ENCODE results near the gene TMEM178B. TPM values are rescaled to one million over a fixed set of nuclear protein-coding genes. Genes with fewer than 3 reads are reported as not detected.

TMEM178B gene
- total RNA-seq, 3 donors from 2014 or later (not counting 1 experiment from before 2014, with no cell fraction given) = not detected

DNA sequence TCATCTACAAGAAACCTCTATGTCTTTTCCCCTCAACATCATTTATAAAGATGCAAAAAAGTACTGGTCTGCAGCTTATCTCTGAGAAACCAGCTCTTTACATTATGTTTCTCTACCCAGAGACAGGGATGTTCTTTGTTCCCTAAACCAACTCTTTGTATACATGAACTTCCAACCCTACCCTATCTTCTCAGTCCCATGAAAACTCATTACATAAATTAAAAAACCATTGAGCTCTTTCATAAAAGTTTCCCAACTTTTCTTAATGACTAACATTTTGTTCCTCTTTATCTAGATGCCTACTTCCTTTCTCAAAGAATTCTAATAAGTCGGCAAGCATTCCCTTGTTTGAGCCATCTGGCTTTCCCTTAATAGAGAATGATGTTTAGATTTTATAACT lies 284.5 kb downstream of the TMEM178B start:
- Mint-ChIP-seq H3K36me3 (no peaks in the 10 kb centered on the region), H3K9me3 (no peaks in the 10 kb centered on the region), H3K4me1 (peaks cover 6 to 9% of the 10 kb centered on the region in 2 donors), H3K27me3 (ENCODE audit: low read depth in 2 of 2) (peaks cover 6 to 8% of the 10 kb centered on the region in 2 donors), H3K27ac (no peak overlapping the region), H3K4me3 (no peak overlapping the region)
- Histone ChIP-seq H3K4me3 (ENCODE audit: low read length) (no peak overlapping the region), H3K27me3 (ENCODE audit: control insufficient read depth, insufficient read depth, low read length) (no peaks in the 10 kb centered on the region), H3K27ac (ENCODE audit: low read length) (no peak overlapping the region), H3K36me3 (ENCODE audit: control insufficient read depth, insufficient read depth, low read length) (no peaks in the 10 kb centered on the region), H3K4me1 (ENCODE audit: control insufficient read depth, insufficient read depth, low read length) (no peaks in the 10 kb centered on the region), H3K9me3 (ENCODE audit: control insufficient read depth, insufficient read depth, low read length) (no peaks in the 10 kb centered on the region)
- ATAC-seq (no peak), DNase-seq (no peak)
- intact Hi-C loops (cut with micrococcal nuclease) = no loop called here
- TF ChIP-seq, protein P1, sequence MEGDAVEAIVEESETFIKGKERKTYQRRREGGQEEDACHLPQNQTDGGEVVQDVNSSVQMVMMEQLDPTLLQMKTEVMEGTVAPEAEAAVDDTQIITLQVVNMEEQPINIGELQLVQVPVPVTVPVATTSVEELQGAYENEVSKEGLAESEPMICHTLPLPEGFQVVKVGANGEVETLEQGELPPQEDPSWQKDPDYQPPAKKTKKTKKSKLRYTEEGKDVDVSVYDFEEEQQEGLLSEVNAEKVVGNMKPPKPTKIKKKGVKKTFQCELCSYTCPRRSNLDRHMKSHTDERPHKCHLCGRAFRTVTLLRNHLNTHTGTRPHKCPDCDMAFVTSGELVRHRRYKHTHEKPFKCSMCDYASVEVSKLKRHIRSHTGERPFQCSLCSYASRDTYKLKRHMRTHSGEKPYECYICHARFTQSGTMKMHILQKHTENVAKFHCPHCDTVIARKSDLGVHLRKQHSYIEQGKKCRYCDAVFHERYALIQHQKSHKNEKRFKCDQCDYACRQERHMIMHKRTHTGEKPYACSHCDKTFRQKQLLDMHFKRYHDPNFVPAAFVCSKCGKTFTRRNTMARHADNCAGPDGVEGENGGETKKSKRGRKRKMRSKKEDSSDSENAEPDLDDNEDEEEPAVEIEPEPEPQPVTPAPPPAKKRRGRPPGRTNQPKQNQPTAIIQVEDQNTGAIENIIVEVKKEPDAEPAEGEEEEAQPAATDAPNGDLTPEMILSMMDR (IDR thresholded peaks at IDR 0.05) = no peak
- WGBS (ENCODE audit: insufficient coverage) = no CpG with 5 or more reads among the region's 1 CpG

DNA sequence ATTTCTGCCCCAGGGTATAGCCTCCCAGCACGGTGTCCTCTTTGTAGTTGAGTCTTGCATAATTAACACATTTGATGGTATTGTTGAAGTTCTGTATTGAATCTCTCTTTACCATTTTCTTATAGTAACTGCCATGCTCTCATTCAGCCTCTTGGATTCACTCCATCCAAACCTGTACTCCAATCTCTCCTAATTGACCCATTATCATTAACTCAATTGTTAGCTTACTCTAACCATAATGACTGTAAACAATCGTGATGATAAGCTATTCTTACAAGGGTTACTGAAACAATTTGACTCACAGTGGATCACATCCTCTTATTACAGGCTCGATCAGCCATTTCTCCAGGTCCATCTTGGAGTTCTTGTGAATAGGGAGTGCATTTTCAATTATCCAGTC lies 285.4 kb downstream of the TMEM178B start:
- intact Hi-C loops (cut with micrococcal nuclease) = no loop called here
- Mint-ChIP-seq H3K27me3 (ENCODE audit: low read depth in 2 of 2) (peaks cover 6% of the 10 kb centered on the region in 2 donors), H3K4me3 (no peak overlapping the region), H3K36me3 (no peaks in the 10 kb centered on the region), H3K27ac (no peak overlapping the region), H3K4me1 (peaks cover 5 to 8% of the 10 kb centered on the region in 2 donors), H3K9me3 (no peaks in the 10 kb centered on the region)
- Histone ChIP-seq H3K27ac (ENCODE audit: low read length) (no peak overlapping the region), H3K4me3 (ENCODE audit: low read length) (no peak overlapping the region), H3K27me3 (ENCODE audit: control insufficient read depth, insufficient read depth, low read length) (no peaks in the 10 kb centered on the region), H3K9me3 (ENCODE audit: control insufficient read depth, insufficient read depth, low read length) (no peaks in the 10 kb centered on the region), H3K36me3 (ENCODE audit: control insufficient read depth, insufficient read depth, low read length) (no peaks in the 10 kb centered on the region), H3K4me1 (ENCODE audit: control insufficient read depth, insufficient read depth, low read length) (no peaks in the 10 kb centered on the region)
- 80% methylated on average over 1 of the region's 3 CpGs for WGBS (ENCODE audit: insufficient coverage)
- TF ChIP-seq, protein P1 (IDR thresholded peaks at IDR 0.05) = no peak
- DNase-seq (no peak), ATAC-seq (no peak)

DNA sequence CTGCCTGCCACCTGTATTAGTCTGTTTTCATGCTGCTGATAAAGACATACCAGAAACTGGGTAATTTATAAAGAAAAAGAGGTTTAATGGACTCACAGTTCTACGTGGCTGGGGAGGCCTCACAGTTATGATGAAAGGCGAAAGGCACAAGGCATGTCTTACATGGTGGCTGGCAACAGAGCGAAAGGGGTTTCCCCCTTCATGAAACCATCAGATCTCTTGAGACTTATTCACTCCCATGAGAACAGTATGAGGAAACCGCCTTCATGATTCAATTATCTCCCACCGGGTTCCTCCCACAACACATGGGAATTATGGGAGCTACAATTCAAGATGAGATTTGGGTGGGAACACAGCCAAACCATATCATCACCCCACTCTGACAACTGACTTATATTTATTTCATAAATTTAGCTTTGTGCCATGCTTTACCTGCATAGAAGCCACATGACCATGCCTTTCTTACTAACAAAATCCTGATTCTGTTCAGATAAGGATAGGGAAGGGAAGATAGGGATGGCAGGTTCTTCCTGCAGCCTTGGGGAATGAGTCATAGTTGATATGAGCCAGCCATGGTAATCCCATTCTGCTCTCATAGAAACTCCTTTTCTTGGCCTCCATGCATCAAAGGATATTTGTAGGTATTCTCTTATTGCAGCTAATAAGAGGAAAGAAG lies 286.0 kb downstream of the TMEM178B start:
- no peaks in the 10 kb centered on the region for H3K4me1 ChIP-seq (ENCODE audit: control insufficient read depth, insufficient read depth, low read length)
- TF ChIP-seq, protein P1 (IDR thresholded peaks at IDR 0.05) = no peak
- Mint-ChIP-seq H3K27ac (no peak overlapping the region), H3K4me3 (no peak overlapping the region), H3K27me3 (ENCODE audit: low read depth in 2 of 2) (peaks cover 4 to 6% of the 10 kb centered on the region in 2 donors), H3K36me3 (no peaks in the 10 kb centered on the region), H3K9me3 (no peaks in the 10 kb centered on the region), H3K4me1 (peaks cover 0 to 1% of the 10 kb centered on the region in 2 donors)
- intact Hi-C loops (cut with micrococcal nuclease) = no loop called here
- no peak overlapping the region for H3K27ac ChIP-seq (ENCODE audit: low read length)
- no peaks in the 10 kb centered on the region for H3K27me3 ChIP-seq (ENCODE audit: control insufficient read depth, insufficient read depth, low read length)
- no peak for DNase-seq
- H3K36me3 ChIP-seq (ENCODE audit: control insufficient read depth, insufficient read depth, low read length) = no peaks in the 10 kb centered on the region
- no peak overlapping the region for H3K4me3 ChIP-seq (ENCODE audit: low read length)
- no peaks in the 10 kb centered on the region for H3K9me3 ChIP-seq (ENCODE audit: control insufficient read depth, insufficient read depth, low read length)
- ATAC-seq = no peak
- WGBS (ENCODE audit: insufficient coverage) = 80% methylated on average over 3 of the region's 5 CpGs

DNA sequence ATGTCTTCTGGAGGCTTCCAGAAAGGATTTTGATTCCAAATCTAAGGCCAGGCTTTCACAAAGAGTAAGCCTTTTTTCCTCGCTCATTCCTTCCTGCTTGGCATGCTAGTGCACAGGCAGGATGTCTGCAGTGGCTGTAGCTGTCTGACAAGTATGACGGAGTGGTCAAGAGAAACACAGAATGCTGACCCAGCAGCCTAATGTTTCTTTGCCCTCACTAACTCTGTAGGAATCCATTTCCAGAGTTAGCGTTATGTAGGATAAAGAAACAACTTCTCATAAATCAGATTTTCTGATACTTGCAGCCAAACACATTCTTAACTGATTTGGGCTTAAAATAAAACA lies 286.5 kb downstream of the TMEM178B start:
- WGBS (ENCODE audit: insufficient coverage) = 92% methylated on average over 3 of the region's 3 CpGs
- TF ChIP-seq, protein P1 (IDR thresholded peaks at IDR 0.05) = no peak
- H3K9me3 Mint-ChIP-seq = no peaks in the 10 kb centered on the region
- ATAC-seq = no peak
- no peaks in the 10 kb centered on the region for H3K9me3 ChIP-seq (ENCODE audit: control insufficient read depth, insufficient read depth, low read length)
- no peak overlapping the region for H3K4me3 Mint-ChIP-seq
- H3K27me3 ChIP-seq (ENCODE audit: control insufficient read depth, insufficient read depth, low read length) = no peaks in the 10 kb centered on the region
- H3K27me3 Mint-ChIP-seq (ENCODE audit: low read depth in 2 of 2) = peaks cover 0 to 6% of the 10 kb centered on the region in 2 donors
- H3K4me3 ChIP-seq (ENCODE audit: low read length) = no peak overlapping the region
- H3K4me1 Mint-ChIP-seq = no peaks in the 10 kb centered on the region
- intact Hi-C loops (cut with micrococcal nuclease) = no loop called here
- no peak overlapping the region for H3K27ac Mint-ChIP-seq
- no peak overlapping the region for H3K27ac ChIP-seq (ENCODE audit: low read length)
- H3K36me3 ChIP-seq (ENCODE audit: control insufficient read depth, insufficient read depth, low read length) = no peaks in the 10 kb centered on the region
- no peak for DNase-seq
- H3K36me3 Mint-ChIP-seq = no peaks in the 10 kb centered on the region
- H3K4me1 ChIP-seq (ENCODE audit: control insufficient read depth, insufficient read depth, low read length) = no peaks in the 10 kb centered on the region

All from natural killer cell (primary cell).